GM12878 (cell line): ENCODE measurements around the gene DARS1. TPM values are rescaled to one million over a fixed set of nuclear protein-coding genes. Genes with fewer than 3 reads are reported as not detected.

Source experiments
- ATAC-seq: fragments of 200-7000 bp; cut with Tn5 transposase; 3 replicates; pipeline ENCODE4 v1.9.1; 2020; ENCODE audit warnings: mild to moderate bottlenecking, moderate library complexity
- BruUV-seq: library from RNA; stranded (reverse); fragments of 400-500 nt; replicated peaks from 2 replicates; lab custom pipeline; 2021; lab: Mats Ljungman, UMichigan
- CTCF ChIA-PET: fragments of 300-600 bp; sonication (Branson Sonifier 250); formaldehyde crosslinking; extraction: SDS; loops from one replicate; lab custom pipeline; 2021; ENCODE audit warnings: inconsistent platforms; lab: Yijun Ruan, JAX
- POLR2A ChIA-PET: fragments of 350-600 bp; formaldehyde crosslinking; extraction: SDS; loops from one replicate; lab custom pipeline; 2021; ENCODE audit warnings: inconsistent platforms; lab: Charles Lee
- RAD21 ChIA-PET: fragments of 300-600 bp; sonication (Branson Sonifier 250); formaldehyde crosslinking; loops from one replicate; lab custom pipeline; 2023; ENCODE audit warnings: antibody characterized with exemption; ENCODE audit not compliant: unreplicated experiment; lab: Charles Lee
- SMC1A ChIA-PET: fragments of 300-600 bp; sonication (Branson Sonifier 250); formaldehyde crosslinking; loops from one replicate; lab custom pipeline; 2023; ENCODE audit not compliant: unreplicated experiment, uncharacterized antibody; lab: Charles Lee
- DNase-seq: peaks from one replicate; pipeline ENCODE4 v3.0.0-alpha.2; 2011; ENCODE audit warnings: low read depth, low spot score
- FAIRE-seq: peaks from 3 replicates; lab custom pipeline; 2011; peaks lifted over from hg19 to GRCh38; lab: Jason Lieb, UNC
- H2AFZ ChIP-seq: 2 replicates; pipeline ENCODE4 v1.6.0; 2011; ENCODE audit warnings: low read depth, low read length, control low read depth; ENCODE audit not compliant: control insufficient read depth
- H3K27ac ChIP-seq: 2 replicates; pipeline ENCODE4 v1.5.1; 2011; ENCODE audit warnings: control low read depth; ENCODE audit not compliant: control insufficient read depth, insufficient read depth
- H3K27me3 ChIP-seq, 2 experiments: replicated peaks in 1 of 2; 2 replicates each; pipeline versions ENCODE4 v1.6.0 to v1.6.1; 2011; ENCODE audit warnings: low read length in 1 of 2; ENCODE audit not compliant: control insufficient read depth in 2 of 2, insufficient read depth in 2 of 2
- H3K36me3 ChIP-seq, 2 experiments: 2 replicates each; pipeline ENCODE4 v1.5.1; 2011; ENCODE audit warnings: low read length in 1 of 2; ENCODE audit not compliant: control insufficient read depth in 2 of 2, insufficient read depth in 2 of 2
- H3K4me1 ChIP-seq: 2 replicates; pipeline ENCODE4 v1.6.1; 2011; ENCODE audit warnings: mild to moderate bottlenecking, low read length, moderate library complexity, mixed read lengths; ENCODE audit not compliant: control insufficient read depth, insufficient read depth
- H3K4me2 ChIP-seq: 2 replicates; pipeline ENCODE4 v1.6.0; 2011; ENCODE audit warnings: control low read depth; ENCODE audit not compliant: control insufficient read depth, insufficient read depth
- H3K4me3 ChIP-seq: fragments of 200-600 bp; sonication (generic); 2 replicates; pipeline ENCODE4 v1.5.1; 2016
- H3K79me2 ChIP-seq: 2 replicates; pipeline ENCODE4 v1.6.0; 2011; ENCODE audit warnings: low read length; ENCODE audit not compliant: control insufficient read depth, insufficient read depth
- H3K9ac ChIP-seq: 2 replicates; pipeline ENCODE4 v1.8.0; 2011; ENCODE audit warnings: low read length, control low read depth, mixed read lengths; ENCODE audit not compliant: control insufficient read depth, insufficient read depth
- H3K9me3 ChIP-seq: replicated peaks from 3 replicates; pipeline ENCODE4 v1.5.1; 2011; ENCODE audit warnings: mild to moderate bottlenecking, low read length; ENCODE audit not compliant: control insufficient read depth, insufficient read depth
- H4K20me1 ChIP-seq: 2 replicates; pipeline ENCODE4 v1.6.0; 2011; ENCODE audit not compliant: control insufficient read depth, insufficient read depth
- ATF7 ChIP-seq: fragments of 450-650 bp; IDR thresholded peaks from 2 replicates; pipeline ENCODE4 v1.6.1; 2016; ENCODE audit warnings: low read depth, mild to moderate bottlenecking
- CHD4 ChIP-seq: fragments of 200-600 bp; sonication (generic); IDR thresholded peaks from 2 replicates; pipeline ENCODE4 v1.6.1; 2016; ENCODE audit warnings: mild to moderate bottlenecking
- EED ChIP-seq: sonication (generic); IDR thresholded peaks from 2 replicates; pipeline ENCODE4 v1.6.1; 2016; ENCODE audit warnings: antibody characterized with exemption, low read depth
- HDAC2 ChIP-seq: fragments of 200-600 bp; sonication (generic); IDR thresholded peaks from 2 replicates; pipeline ENCODE4 v1.6.1; 2017
- IKZF2 ChIP-seq, 2 experiments: fragments of 450-650 bp; IDR thresholded peaks; 2 replicates each; pipeline ENCODE4 v1.6.1; 2017; ENCODE audit warnings: mild to moderate bottlenecking in 2 of 2, moderate library complexity in 2 of 2
- MEF2A ChIP-seq: IDR thresholded peaks from 2 replicates; pipeline ENCODE4 v1.6.1; 2011; ENCODE audit warnings: low read depth, mild to moderate bottlenecking, low read length, moderate library complexity; ENCODE audit not compliant: insufficient read depth
- NBN ChIP-seq: fragments of 450-650 bp; IDR thresholded peaks from 2 replicates; pipeline ENCODE4 v1.6.1; 2016
- NFYA ChIP-seq: IDR thresholded peaks from 2 replicates; pipeline ENCODE4 v1.6.1; 2011; ENCODE audit warnings: low read depth, mild to moderate bottlenecking, low read length, improper control_type of control experiment, borderline replicate concordance
- PML ChIP-seq: IDR thresholded peaks from 2 replicates; pipeline ENCODE4 v1.6.1; 2012; ENCODE audit warnings: low read length, inconsistent platforms
- POLR2A ChIP-seq: IDR thresholded peaks from 2 replicates; pipeline ENCODE4 v1.6.1; 2011; ENCODE audit warnings: low read depth, mild to moderate bottlenecking, low read length
- POLR2AphosphoS5 ChIP-seq: IDR thresholded peaks from 2 replicates; pipeline ENCODE4 v1.6.1; 2011; ENCODE audit warnings: mild to moderate bottlenecking, low read length, inconsistent platforms
- RCOR1 ChIP-seq: conservative IDR thresholded peaks from 2 replicates; pipeline ENCODE4 v1.6.1; 2012; ENCODE audit warnings: low read depth, low read length, improper control_type of control experiment
- RFX5 ChIP-seq: IDR thresholded peaks from 2 replicates; pipeline ENCODE4 v1.6.1; 2011; ENCODE audit warnings: low read depth, low read length, improper control_type of control experiment
- SIX5 ChIP-seq: IDR thresholded peaks from 2 replicates; pipeline ENCODE4 v1.6.1; 2011; ENCODE audit warnings: mild to moderate bottlenecking, low read depth, low read length, moderate library complexity; ENCODE audit not compliant: severe bottlenecking
- SMAD5 ChIP-seq: IDR thresholded peaks from 2 replicates; pipeline ENCODE4 v1.6.1; 2016; ENCODE audit warnings: antibody characterized with exemption, low read depth
- YBX1 ChIP-seq: fragments of 450-650 bp; IDR thresholded peaks from 2 replicates; pipeline ENCODE4 v1.6.1; 2016; ENCODE audit warnings: antibody characterized with exemption
- ZBTB40 ChIP-seq: fragments of 450-650 bp; IDR thresholded peaks from 2 replicates; pipeline ENCODE4 v1.6.1; 2016; ENCODE audit warnings: mild to moderate bottlenecking, moderate library complexity, borderline replicate concordance
- WGBS: methylation state at CpG from one replicate; pipeline ENCODE4 v1.1.6; 2016; ENCODE audit warnings: low lambda C conversion rate; ENCODE audit not compliant: insufficient replicate concordance, insufficient coverage; ENCODE audit errors: missing lambda C conversion rate; 5-methylcytosine and 5-hydroxymethylcytosine counted together
- in situ Hi-C: fragments of 300-500 bp; cut with MboI; formaldehyde crosslinking; loops from 9 replicates; pipeline ENCODE4 v1.14.3; 2018; ENCODE audit warnings: mixed read lengths
- intact Hi-C: fragments of 100-400 bp; cut with micrococcal nuclease; formaldehyde crosslinking; loops from one replicate; pipeline ENCODE4 v1.14.2; 2022; ENCODE audit not compliant: unreplicated experiment
- polyA plus RNA-seq, 11 experiments: library from polyadenylated mRNA; depleted of rRNA in 4 of 11; unstranded in 6 of 11; stranded (reverse) in 5 of 11; fragments of >200 nt; fragmentation: Nextera tagmentation in 4 of 11; fragmentation: Illumina TruSeq in 1 of 11; extraction: Ambion mirVana in 4 of 11; extraction: Trizol in 1 of 11; gene quantifications; 1 replicate in 1 of 11; 2 replicates in 10 of 11; pipeline versions ENCODE4 v1.2.1 to v1.2.3, GENCODE V29; 2011 to 2016; ENCODE audit warnings: inconsistent platforms in 2 of 11, missing spikeins in 2 of 11, low read depth in 1 of 11
- total RNA-seq, 4 experiments: library from RNA; depleted of rRNA in 3 of 4; stranded (reverse); fragments of >200 nt in 3 of 4; fragmentation: Illumina TruSeq in 1 of 4; extraction: Trizol in 1 of 4; gene quantifications; 2 replicates each; pipeline versions ENCODE4 v1.2.1 to v1.2.3, GENCODE V29; 2013 to 2021
- TF ChIP-seq, protein P1 (sequence below): fragments of 450-650 bp; IDR thresholded peaks from 2 replicates; pipeline ENCODE4 v1.6.1; 2014; ENCODE audit warnings: mild to moderate bottlenecking

Gene DARS1
- total and polyA plus RNA-seq, 10 of the 15 experiments (the other 5 are each of a cell fraction or from before 2014, with no cell fraction given), result 91.0 to 387 (median 137) TPM

GRCh38 chr2:136013955-136014354 lies 28.5 kb upstream of the DARS1 start:
- ATAC-seq (no peak), FAIRE-seq (no peak), DNase-seq (no peak)
- H3K9ac ChIP-seq, result no peak overlapping the region
- H3K4me1 ChIP-seq, result peaks cover 3% of the 10 kb centered on the region; the same call in 1 of the 2 replicates
- H3K9me3 ChIP-seq, result no peaks in the 10 kb centered on the region
- H3K79me2 ChIP-seq, result no peaks in the 10 kb centered on the region
- H2AFZ ChIP-seq, result no peak overlapping the region
- POLR2A ChIA-PET, result interaction anchor here (0.8 to 6.1 kb wide), 6 partner anchors 9 to 43 kb away, joined by 3 to 47 read pairs (median 14); partner anchors contain the start of gene DARS1
- intact Hi-C loops, result no loop called here
- in situ Hi-C loops, result no loop called here
- TF ChIP-seq SMAD5 (no peak), ATF7 (no peak), POLR2AphosphoS5 (no peak), EED (no peak), ZBTB40 (no peak), CHD4 (no peak), HDAC2 (no peak), POLR2A (no peak), NFYA (no peak), YBX1 (no peak), IKZF2 (IDR thresholded peaks at IDR 0.05) (no peak), PML (no peak), SIX5 (no peak), MEF2A (no peak), RCOR1 (no peak), NBN (no peak), RFX5 (no peak)
- TF ChIP-seq, protein P1, sequence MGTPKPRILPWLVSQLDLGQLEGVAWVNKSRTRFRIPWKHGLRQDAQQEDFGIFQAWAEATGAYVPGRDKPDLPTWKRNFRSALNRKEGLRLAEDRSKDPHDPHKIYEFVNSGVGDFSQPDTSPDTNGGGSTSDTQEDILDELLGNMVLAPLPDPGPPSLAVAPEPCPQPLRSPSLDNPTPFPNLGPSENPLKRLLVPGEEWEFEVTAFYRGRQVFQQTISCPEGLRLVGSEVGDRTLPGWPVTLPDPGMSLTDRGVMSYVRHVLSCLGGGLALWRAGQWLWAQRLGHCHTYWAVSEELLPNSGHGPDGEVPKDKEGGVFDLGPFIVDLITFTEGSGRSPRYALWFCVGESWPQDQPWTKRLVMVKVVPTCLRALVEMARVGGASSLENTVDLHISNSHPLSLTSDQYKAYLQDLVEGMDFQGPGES, result no peak
- H4K20me1 ChIP-seq, result no peaks in the 10 kb centered on the region
- CTCF ChIA-PET, result interaction anchor here (2.4 to 4.6 kb wide), 5 partner anchors 14 to 44 kb away, joined by 7 to 33 read pairs (median 23); no protein-coding TSS in a partner anchor
- no TSS peak for BruUV-seq
- H3K27me3 ChIP-seq, result no peaks in the 10 kb centered on the region
- H3K4me3 ChIP-seq, result no peak overlapping the region
- WGBS, result 77% methylated on average over 4 of the region's 4 CpGs
- SMC1A ChIA-PET, result interaction anchor here (1.0 to 25.6 kb wide), 8 partner anchors 7 to 363 kb away, joined by 4 to 961 read pairs (median 100); partner anchors contain the start of gene DARS1
- H3K27ac ChIP-seq, result no peak overlapping the region
- no peak overlapping the region for H3K4me2 ChIP-seq
- RAD21 ChIA-PET, result interaction anchor here (2.5 to 10.0 kb wide), 9 partner anchors 8 to 100 kb away, joined by 11 to 182 read pairs (median 27); partner anchors contain the start of gene DARS1
- H3K36me3 ChIP-seq, result no peaks in the 10 kb centered on the region
